H9 (cell line): ENCODE data around the gene ABHD1. TPM values are rescaled to one million over a fixed set of nuclear protein-coding genes. Genes with fewer than 3 reads are reported as not detected.

ENCODE experiments used
- DNase-seq: peaks from one replicate; pipeline ENCODE4 v3.0.0-alpha.2; 2017
- H2AFZ ChIP-seq: one replicate; pipeline ENCODE4 v1.6.1; 2013; ENCODE audit warnings: mild to moderate bottlenecking, low read length, control low read depth, moderate library complexity
- H2AK5ac ChIP-seq: 2 replicates; pipeline ENCODE4 v1.6.1; 2013; ENCODE audit warnings: low read length, control low read depth, mixed read lengths; ENCODE audit not compliant: insufficient read length
- H2BK120ac ChIP-seq: one replicate; pipeline ENCODE4 v1.6.1; 2013; ENCODE audit warnings: low read depth, mild to moderate bottlenecking, low read length, control low read depth, inconsistent platforms; ENCODE audit not compliant: poor library complexity, severe bottlenecking
- H2BK12ac ChIP-seq: 2 replicates; pipeline ENCODE4 v1.6.1; 2013; ENCODE audit warnings: low read length, control low read depth, mixed read lengths, low read depth; ENCODE audit not compliant: insufficient read length
- H2BK15ac ChIP-seq: 2 replicates; pipeline ENCODE4 v1.6.1; 2013; ENCODE audit warnings: low read depth, low read length, control low read depth
- H2BK20ac ChIP-seq: one replicate; pipeline ENCODE4 v1.6.1; 2013; ENCODE audit warnings: low read depth, mild to moderate bottlenecking, low read length, control low read depth, inconsistent platforms; ENCODE audit not compliant: poor library complexity, severe bottlenecking
- H2BK5ac ChIP-seq: 2 replicates; pipeline ENCODE4 v1.6.1; 2013; ENCODE audit warnings: low read length, control low read depth, mixed read lengths; ENCODE audit not compliant: insufficient read length
- H3K14ac ChIP-seq: 2 replicates; pipeline ENCODE4 v1.6.1; 2013; ENCODE audit warnings: low read length, control low read depth; ENCODE audit not compliant: insufficient read depth
- H3K18ac ChIP-seq: 2 replicates; pipeline ENCODE4 v1.6.1; 2013; ENCODE audit warnings: low read depth, mild to moderate bottlenecking, mixed read lengths, low read length, control low read depth; ENCODE audit not compliant: insufficient read length
- H3K23ac ChIP-seq: 2 replicates; pipeline ENCODE4 v1.6.1; 2013; ENCODE audit warnings: low read length, control low read depth, mixed read lengths, low read depth; ENCODE audit not compliant: insufficient read length
- H3K23me2 ChIP-seq: 2 replicates; pipeline ENCODE4 v1.6.1; 2013; ENCODE audit warnings: low read depth, mild to moderate bottlenecking, mixed read lengths, low read length, control low read depth; ENCODE audit not compliant: insufficient read length, poor library complexity, severe bottlenecking
- H3K27ac ChIP-seq: 2 replicates; pipeline ENCODE4 v1.5.1; 2013; ENCODE audit warnings: low read length, control low read depth, mixed read lengths, low read depth; ENCODE audit not compliant: insufficient read length
- H3K27me3 ChIP-seq: 2 replicates; pipeline ENCODE4 v1.6.1; 2013; ENCODE audit warnings: low read length, control low read depth, inconsistent platforms; ENCODE audit not compliant: insufficient read depth
- H3K4ac ChIP-seq: 2 replicates; pipeline ENCODE4 v1.6.1; 2013; ENCODE audit warnings: low read depth, mild to moderate bottlenecking, control low read depth, inconsistent platforms, low read length, moderate library complexity
- H3K4me1 ChIP-seq: 2 replicates; pipeline ENCODE4 v1.6.1; 2013; ENCODE audit warnings: low read length, control low read depth, inconsistent platforms; ENCODE audit not compliant: insufficient read depth
- H3K4me2 ChIP-seq: 2 replicates; pipeline ENCODE4 v1.6.1; 2013; ENCODE audit warnings: low read length, control low read depth, mixed read lengths; ENCODE audit not compliant: insufficient read length, insufficient read depth
- H3K56ac ChIP-seq: 2 replicates; pipeline ENCODE4 v1.6.1; 2013; ENCODE audit warnings: low read depth, mild to moderate bottlenecking, mixed read lengths, low read length, control low read depth; ENCODE audit not compliant: insufficient read length
- H3K79me1 ChIP-seq: 2 replicates; pipeline ENCODE4 v1.6.1; 2013; ENCODE audit warnings: low read depth, mild to moderate bottlenecking, moderate library complexity, low read length, control low read depth, inconsistent platforms; ENCODE audit not compliant: insufficient read depth, poor library complexity, severe bottlenecking
- H3K79me2 ChIP-seq: 2 replicates; pipeline ENCODE4 v1.6.1; 2013; ENCODE audit warnings: low read length, control low read depth, inconsistent platforms; ENCODE audit not compliant: insufficient read depth
- H3K9ac ChIP-seq: 2 replicates; pipeline ENCODE4 v1.6.1; 2013; ENCODE audit warnings: low read length, control low read depth, mixed read lengths; ENCODE audit not compliant: insufficient read length; ENCODE audit errors: extremely low read depth
- H3K9me3 ChIP-seq: one replicate; pipeline ENCODE4 v1.6.1; 2013; ENCODE audit warnings: low read depth, low read length, inconsistent platforms; ENCODE audit not compliant: control insufficient read depth
- H3T11ph ChIP-seq: one replicate; pipeline ENCODE4 v1.6.1; 2013; ENCODE audit warnings: mild to moderate bottlenecking, low read length, control low read depth, inconsistent platforms
- H4K20me1 ChIP-seq: one replicate; pipeline ENCODE4 v1.6.1; 2013; ENCODE audit not compliant: control insufficient read depth, insufficient read length, insufficient read depth
- H4K5ac ChIP-seq: 2 replicates; pipeline ENCODE4 v1.6.1; 2013; ENCODE audit warnings: low read depth, mild to moderate bottlenecking, mixed read lengths, low read length, control low read depth; ENCODE audit not compliant: insufficient read length
- H4K8ac ChIP-seq: replicated peaks from 2 replicates; pipeline ENCODE4 v1.6.1; 2013; ENCODE audit warnings: low read length, control low read depth, mixed read lengths, low read depth; ENCODE audit not compliant: insufficient read length
- H4K91ac ChIP-seq: 2 replicates; pipeline ENCODE4 v1.6.1; 2013; ENCODE audit warnings: low read depth, mild to moderate bottlenecking, moderate library complexity, mixed read lengths, low read length, control low read depth; ENCODE audit not compliant: insufficient read length
- H3K27ac Mint-ChIP-seq, 3 experiments: 2 replicates in 2 of 3; 3 replicates in 1 of 3; pipeline ENCODE4 v1.8.0; 2020 to 2021; ENCODE audit warnings: mixed read lengths in 3 of 3, mild to moderate bottlenecking in 1 of 3, moderate library complexity in 1 of 3
- H3K27me3 Mint-ChIP-seq: 2 replicates; pipeline ENCODE4 v1.8.0; 2021; ENCODE audit warnings: low read depth, mild to moderate bottlenecking, moderate library complexity, mixed read lengths
- H3K36me3 Mint-ChIP-seq, 3 experiments: 2 replicates in 2 of 3; 3 replicates in 1 of 3; pipeline ENCODE4 v1.8.0; 2020 to 2021; ENCODE audit warnings: low read depth in 3 of 3, mixed read lengths in 3 of 3; ENCODE audit not compliant: insufficient read depth in 1 of 3
- H3K4me1 Mint-ChIP-seq, 2 experiments: 2 replicates each; pipeline ENCODE4 v1.8.0; 2020; ENCODE audit warnings: mixed read lengths in 2 of 2
- H3K4me3 Mint-ChIP-seq, 2 experiments: 2 replicates in 1 of 2; 3 replicates in 1 of 2; pipeline ENCODE4 v1.8.0; 2020 to 2021; ENCODE audit warnings: mild to moderate bottlenecking in 2 of 2, mixed read lengths in 2 of 2, moderate library complexity in 1 of 2
- H3K9me3 Mint-ChIP-seq, 2 experiments: 2 replicates in 1 of 2; 3 replicates in 1 of 2; pipeline ENCODE4 v1.8.0; 2020; ENCODE audit warnings: mild to moderate bottlenecking in 2 of 2, mixed read lengths in 2 of 2, moderate library complexity in 1 of 2
- CTCF ChIP-seq: fragments of 200-600 bp; sonication (generic); conservative IDR thresholded peaks from 3 replicates; pipeline ENCODE4 v1.8.0; 2021; ENCODE audit warnings: antibody characterized with exemption, mild to moderate bottlenecking
- WGBS: extraction: QIAGEN DNeasy Blood & Tissue Kit; methylation state at CpG from one replicate; pipeline ENCODE4 v1.1.7; 2013; ENCODE audit warnings: missing lambda C conversion rate, low lambda C conversion rate, mixed read lengths; ENCODE audit not compliant: insufficient read length; ENCODE audit errors: extremely low coverage; 5-methylcytosine and 5-hydroxymethylcytosine counted together
- total RNA-seq: library from RNA; stranded (reverse); gene quantifications from 2 replicates; pipeline ENCODE4 v1.2.1, GENCODE V29; 2021

ABHD1 gene
- total RNA-seq, 1 experiment from 2014 or later = 0.31 TPM

GRCh38 chr2:27078267-27079194 lies 45.1 kb upstream of the ABHD1 start, which contains the start of gene EMILIN1:
Gene EMILIN1 (plus strand): TSS chr2:27078615. CDS start chr2:27079066, 451 bp downstream.
- no peak within 1 kb of the TSS for H4K8ac ChIP-seq
- no peaks in the 10 kb centered on the region for H3K79me1 ChIP-seq
- H4K20me1 ChIP-seq = no peaks in the 10 kb centered on the region
- WGBS = no CpG with 5 or more reads among the region's 41 CpGs
- H3K9ac ChIP-seq = no peak within 1 kb of the TSS
- no peaks in the 10 kb centered on the region for H3K27me3 ChIP-seq
- peak within 1 kb of the TSS; percentile 27 for H3K18ac ChIP-seq
- H3T11ph ChIP-seq = no peak within 1 kb of the TSS
- H3K56ac ChIP-seq = no peak within 1 kb of the TSS
- no peak within 1 kb of the TSS for H3K4ac ChIP-seq
- no peak within 1 kb of the TSS for H2BK5ac ChIP-seq
- no peak within 1 kb of the TSS for H2BK12ac ChIP-seq
- H3K9me3 ChIP-seq = no peaks in the 10 kb centered on the region
- no peak within 1 kb of the TSS for H2AFZ ChIP-seq
- no peak within 1 kb of the TSS for H4K91ac ChIP-seq
- no peak within 1 kb of the TSS for H2AK5ac ChIP-seq
- no peak for TF ChIP-seq CTCF
- no peaks in the 10 kb centered on the region for H3K23me2 ChIP-seq
- Mint-ChIP-seq H3K27me3 (peaks cover 19% of the 10 kb centered on the region), H3K4me1 (peaks cover 15 to 32% of the 10 kb centered on the region in 2 experiments), H3K4me3 (peak within 1 kb of the TSS in 1 of 2 experiments; percentile 41; a peak in 2 of 5 replicates), H3K27ac (peak within 1 kb of the TSS in 1 of 3 experiments; percentile 77; a peak in 1 of 7 replicates), H3K36me3 (no peaks in the 10 kb centered on the region), H3K9me3 (no peaks in the 10 kb centered on the region)
- H2BK120ac ChIP-seq = no peak within 1 kb of the TSS
- H3K79me2 ChIP-seq = no peaks in the 10 kb centered on the region
- H3K23ac ChIP-seq = no peak within 1 kb of the TSS
- H2BK15ac ChIP-seq = no peak within 1 kb of the TSS
- H3K14ac ChIP-seq = peak within 1 kb of the TSS; percentile 78; the same call in 1 of the 2 replicates
- no peak within 1 kb of the TSS for H2BK20ac ChIP-seq
- H3K4me1 ChIP-seq = no peaks in the 10 kb centered on the region
- no peak within 1 kb of the TSS for H3K27ac ChIP-seq
- H3K4me2 ChIP-seq = no peak within 1 kb of the TSS
- peak; percentile 49 for DNase-seq
- H4K5ac ChIP-seq = no peak within 1 kb of the TSS
